Frontal cortex (tissue), 4 donors: ENCODE measurements around the gene CNR1. TPM values are rescaled to one million over a fixed set of nuclear protein-coding genes. Genes with fewer than 3 reads are reported as not detected.
A peak's percentile ranks its signal among the peaks of the same experiment; 100 is the strongest.

ENCODE experiments used
- DNase-seq, 2 donors: peaks; one replicate each; pipeline ENCODE4 v3.0.0; 2012; ENCODE audit warnings: low spot score in 2 of 2
- FAIRE-seq: peaks from 2 replicates; lab custom pipeline; 2012; peaks lifted over from hg19 to GRCh38; lab: Jason Lieb, UNC
- total RNA-seq: library from RNA; depleted of rRNA; stranded (reverse); fragments of >200 nt; gene quantifications from one replicate; pipeline ENCODE4 v1.2.3, GENCODE V29; 2014
- donor health status: control.
- donor health status: control.
- donor health status: control.

Gene CNR1
- total RNA-seq, 1 donor from 2014 or later: 342 TPM

DNA sequence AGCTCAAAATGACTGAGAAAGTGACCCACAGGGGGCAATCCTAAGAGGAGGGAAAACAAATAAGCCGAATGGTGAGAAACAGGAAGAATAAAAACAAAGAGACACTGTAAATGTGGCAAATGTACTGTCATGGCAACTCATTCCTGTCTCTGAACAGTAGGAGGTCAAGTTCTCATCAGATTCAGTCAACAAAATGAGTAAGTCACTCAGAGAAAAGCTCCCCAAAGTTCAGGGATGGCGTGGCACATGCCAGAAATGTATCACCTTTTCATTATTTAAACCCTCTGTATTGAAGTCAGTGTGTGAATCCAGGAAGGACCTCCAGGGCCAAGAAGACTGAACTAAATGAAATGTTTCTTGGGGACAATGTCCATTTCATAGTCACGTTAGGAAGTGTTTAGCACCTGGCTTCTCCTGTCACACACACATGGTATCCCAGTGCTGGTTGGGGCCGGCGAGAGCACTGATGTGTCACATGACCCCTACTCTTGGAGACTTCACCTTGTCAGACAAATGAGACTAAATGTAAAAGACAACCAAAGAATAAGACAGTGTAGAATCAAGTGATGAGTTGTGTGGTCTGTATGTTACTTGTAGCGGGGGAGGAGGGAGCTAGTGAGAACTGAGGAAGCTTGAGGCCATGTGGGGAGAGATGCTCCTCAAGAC lies 20.7 kb downstream of the CNR1 start:
- DNase-seq (no peak), FAIRE-seq (no peak)

DNA sequence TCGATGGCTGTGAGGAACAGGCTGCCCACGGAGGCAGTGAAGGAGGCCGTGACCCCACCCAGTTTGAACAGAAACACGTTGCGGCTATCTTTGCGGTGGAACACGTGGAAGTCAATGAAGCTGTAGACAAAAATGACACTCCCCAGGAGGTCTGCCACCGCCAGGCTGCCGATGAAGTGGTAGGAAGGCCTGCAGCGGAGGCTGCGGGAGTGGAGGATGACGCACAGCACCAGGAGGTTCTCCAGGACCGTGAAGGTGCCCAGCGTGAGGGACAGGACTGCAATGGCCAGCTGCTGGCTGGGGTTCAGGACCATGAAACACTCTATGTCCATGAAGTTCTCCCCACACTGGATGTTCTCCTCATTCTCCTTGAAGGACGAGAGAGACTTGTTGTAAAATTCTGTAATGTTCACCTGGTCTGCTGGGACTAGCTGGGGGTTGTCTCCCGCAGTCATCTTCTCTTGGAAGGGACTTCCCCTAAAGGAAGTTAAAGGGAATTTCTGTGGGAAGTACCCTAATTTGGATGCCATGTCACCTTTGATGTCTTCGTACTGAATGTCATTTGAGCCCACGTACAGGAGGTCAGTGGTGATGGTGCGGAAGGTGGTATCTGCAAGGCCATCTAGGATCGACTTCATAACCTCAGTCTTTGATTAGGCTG lies 21.4 kb downstream of the CNR1 start:
- FAIRE-seq (no peak), DNase-seq (no peak)

DNA sequence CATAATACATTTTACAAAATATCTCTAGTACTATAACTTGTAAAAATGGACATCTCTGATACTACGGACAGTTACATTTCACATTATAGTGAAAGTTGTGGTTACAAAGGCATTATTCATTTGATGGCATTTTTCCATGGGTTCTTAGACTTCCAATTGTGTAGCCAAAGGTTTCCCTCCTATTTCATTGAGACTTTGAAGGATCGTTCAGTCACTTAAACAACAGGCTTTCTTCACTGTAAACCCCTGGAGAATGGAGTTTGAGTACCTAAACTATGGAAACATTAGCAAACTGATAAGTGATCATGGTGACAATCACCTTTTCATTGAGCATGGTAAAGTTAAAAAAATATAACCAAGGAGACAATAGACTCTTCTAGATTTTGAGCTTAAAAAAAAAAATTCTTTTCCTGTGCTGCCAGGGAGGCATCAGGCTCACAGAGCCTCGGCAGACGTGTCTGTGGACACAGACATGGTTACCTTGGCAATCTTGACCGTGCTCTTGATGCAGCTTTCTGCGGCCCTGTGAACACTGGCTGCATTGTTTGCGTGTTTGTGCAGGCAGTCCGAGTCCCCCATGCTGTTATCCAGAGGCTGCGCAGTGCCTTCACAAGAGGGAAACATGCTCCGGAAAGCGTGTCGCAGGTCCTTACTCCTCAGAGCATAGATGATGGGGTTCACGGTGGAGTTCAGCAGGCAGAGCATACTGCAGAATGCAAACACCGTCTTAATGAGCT lies 22.6 kb downstream of the CNR1 start:
- FAIRE-seq (no peak), DNase-seq (no peak)

DNA sequence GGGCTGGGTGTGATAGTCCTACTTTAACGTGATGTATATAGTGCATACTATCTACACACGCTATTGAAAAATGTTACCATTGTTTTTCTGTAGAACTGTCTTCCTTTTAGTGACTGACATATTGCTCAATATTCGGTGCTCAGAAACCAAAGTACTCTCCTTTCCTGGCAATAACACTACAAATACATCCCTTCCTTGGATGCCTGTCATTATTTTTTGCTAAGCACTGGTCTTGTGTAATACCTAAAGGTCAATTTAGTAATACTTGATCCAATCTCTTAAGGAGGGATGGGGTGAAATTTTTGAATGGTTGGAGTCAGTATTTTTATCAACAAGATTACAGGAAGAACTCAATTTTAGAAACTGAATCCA lies 23.9 kb downstream of the CNR1 start:
- FAIRE-seq: no peak
- DNase-seq: no peak

- FAIRE-seq (no peak), DNase-seq (no peak)
Observed at GRCh38 chr6:88141561-88142296, 24.4 kb downstream of the CNR1 start.

DNA sequence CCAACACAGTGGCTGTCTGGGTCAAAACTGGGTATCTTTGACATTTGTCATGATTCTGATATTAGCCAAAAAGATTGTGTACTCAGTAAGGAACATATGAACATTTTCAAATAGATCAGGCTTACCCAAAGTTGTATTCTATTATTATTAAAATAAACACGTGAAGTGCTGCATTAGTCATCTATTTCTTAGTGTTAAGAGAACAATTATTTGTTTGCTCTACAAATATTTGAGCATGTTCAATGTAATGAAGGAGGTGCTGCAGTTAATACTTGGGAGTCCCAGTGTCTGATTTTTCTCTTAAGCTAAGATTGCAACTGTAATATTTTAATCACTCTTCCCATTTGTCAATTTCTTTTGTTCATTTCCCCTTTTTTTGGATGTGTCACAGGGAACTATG lies 28.2 kb downstream of the CNR1 start:
- FAIRE-seq: no peak
- no peak for DNase-seq

GRCh38 chr6:88135578-88136114 lies 30.5 kb downstream of the CNR1 start:
- DNase-seq (no peak), FAIRE-seq (no peak)

DNA sequence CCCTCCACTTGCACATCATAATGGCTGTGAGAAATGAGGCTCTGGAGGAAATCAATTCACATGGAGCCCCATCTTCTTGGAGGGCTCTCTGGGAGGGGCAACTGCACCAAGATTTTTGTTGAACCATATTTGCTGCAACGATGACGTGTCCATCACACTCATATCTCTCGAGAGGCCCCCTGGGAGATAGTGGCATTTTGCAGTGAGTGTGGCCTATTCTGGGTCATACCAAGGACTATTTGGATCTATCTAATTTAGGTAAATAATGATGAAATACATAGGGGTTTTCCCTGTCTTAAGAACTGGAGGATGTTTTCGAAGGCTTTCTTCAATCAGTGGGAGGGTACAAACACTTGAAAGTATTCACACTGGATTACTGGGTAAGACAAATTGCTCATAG lies 31.6 kb downstream of the CNR1 start:
- DNase-seq (no peak), FAIRE-seq (no peak)

DNA sequence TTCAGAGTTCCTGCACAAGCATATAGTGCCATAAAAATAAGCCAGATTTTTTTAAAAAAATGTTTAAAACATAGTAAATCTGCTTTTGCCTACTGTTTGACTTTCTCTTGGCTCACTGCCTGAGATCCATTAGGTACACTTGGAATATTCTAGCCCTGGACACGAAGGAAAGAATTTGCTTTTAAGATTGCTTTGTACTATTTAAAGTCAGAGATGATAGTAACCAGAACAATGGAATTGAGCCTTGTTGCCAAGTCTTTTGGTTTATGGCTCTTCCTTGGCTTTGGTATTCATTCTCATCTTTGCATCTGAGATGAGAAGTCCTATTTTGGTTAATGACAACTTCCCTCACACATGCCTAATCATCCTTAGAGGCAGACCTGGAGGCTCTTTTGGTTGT lies 32.4 kb downstream of the CNR1 start:
- DNase-seq: no peak
- no peak for FAIRE-seq

DNA sequence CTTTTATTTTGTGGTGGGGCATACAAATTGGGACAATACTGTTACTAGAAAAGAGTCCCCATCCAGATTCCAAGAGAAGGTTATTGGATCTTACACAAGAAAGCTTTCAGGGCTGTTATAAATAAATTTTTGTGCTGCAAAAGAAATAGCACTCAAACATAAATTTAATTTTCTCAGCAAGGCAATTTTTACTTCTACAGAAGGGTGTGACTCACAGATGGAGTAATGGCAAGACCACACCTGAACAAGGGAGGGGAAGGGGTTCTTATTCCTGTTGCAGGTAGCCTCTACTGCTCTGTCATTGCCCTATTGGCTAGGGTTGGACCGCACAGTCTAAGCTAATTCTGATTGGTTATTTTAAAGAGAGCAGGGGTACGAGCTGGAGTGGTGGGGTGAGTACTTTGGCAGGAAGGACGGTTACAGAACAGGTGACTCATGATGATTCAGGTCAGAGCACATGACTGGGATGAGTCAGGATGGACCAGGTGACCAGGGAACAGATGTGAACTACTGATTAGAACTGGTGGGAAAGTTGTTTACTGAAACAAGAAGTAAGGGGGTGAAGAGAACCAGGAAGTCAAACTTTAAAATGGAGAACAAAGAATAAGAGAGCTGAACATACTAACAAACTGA lies 41.1 kb downstream of the CNR1 start:
- FAIRE-seq (no peak), DNase-seq (no peak)

DNA sequence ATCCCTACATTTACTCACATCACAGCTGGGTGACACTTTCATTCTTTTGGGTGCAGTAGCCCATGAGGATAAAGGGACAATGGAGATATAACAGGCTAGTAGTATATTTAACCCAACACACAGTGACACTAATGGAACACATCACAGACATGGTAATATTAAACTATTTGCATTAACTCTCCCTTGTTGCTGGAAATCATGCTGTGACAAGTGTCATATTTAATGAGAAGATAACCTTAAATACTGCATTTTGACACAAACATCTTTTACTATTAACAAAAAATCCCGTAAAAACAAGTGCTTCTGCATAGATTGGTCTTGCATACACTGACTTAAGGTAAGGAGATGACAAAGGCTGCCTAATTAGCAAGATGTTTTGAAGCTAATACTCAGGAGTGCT lies 45.5 kb downstream of the CNR1 start:
- DNase-seq (no peak), FAIRE-seq (no peak)

DNA sequence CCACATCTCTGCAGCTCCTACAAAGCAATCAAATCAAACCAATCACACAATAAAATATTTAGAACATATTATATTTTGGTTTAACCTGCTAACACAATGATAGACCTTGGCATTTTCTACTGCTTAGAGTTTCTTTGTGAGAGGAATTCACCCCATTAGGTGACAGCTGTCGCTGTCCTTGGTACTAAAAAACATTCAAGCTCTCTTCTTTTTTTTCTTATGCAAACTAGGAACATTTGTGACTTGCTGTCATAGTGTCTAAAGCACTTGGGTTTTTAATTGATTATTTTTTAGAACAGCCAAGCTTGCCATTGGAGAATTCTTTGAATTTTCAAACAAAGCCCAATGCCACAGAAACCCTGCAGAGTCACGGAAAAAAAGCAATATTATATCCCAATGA lies 46.4 kb downstream of the CNR1 start:
- no peak for DNase-seq
- FAIRE-seq: no peak

GRCh38 chr6:88116276-88116675 lies 49.9 kb downstream of the CNR1 start:
- FAIRE-seq (no peak), DNase-seq (no peak)

- DNase-seq: no peak
- no peak for FAIRE-seq
Observed at GRCh38 chr6:88115307-88115706, 50.8 kb downstream of the CNR1 start.

DNA sequence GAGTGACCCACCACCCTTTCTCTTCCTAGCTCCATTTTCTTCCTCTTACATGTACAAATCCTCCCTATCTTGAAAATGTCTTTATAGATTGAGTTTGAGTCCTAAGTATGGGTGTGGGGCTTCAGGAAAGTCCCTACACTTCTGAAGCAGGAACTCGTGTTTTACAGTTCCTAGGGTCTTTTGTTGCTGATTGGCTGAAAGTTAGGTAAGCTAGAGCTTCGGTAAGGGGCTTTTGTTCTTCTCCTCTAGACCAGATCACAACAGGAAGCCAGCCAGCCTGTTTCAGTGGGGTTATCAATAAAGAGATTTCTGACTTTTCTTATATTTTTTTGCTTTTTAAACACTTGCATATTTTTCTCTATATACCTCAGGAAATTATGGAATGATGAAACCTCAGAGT lies 51.3 kb downstream of the CNR1 start:
- FAIRE-seq (no peak), DNase-seq (no peak)

DNA sequence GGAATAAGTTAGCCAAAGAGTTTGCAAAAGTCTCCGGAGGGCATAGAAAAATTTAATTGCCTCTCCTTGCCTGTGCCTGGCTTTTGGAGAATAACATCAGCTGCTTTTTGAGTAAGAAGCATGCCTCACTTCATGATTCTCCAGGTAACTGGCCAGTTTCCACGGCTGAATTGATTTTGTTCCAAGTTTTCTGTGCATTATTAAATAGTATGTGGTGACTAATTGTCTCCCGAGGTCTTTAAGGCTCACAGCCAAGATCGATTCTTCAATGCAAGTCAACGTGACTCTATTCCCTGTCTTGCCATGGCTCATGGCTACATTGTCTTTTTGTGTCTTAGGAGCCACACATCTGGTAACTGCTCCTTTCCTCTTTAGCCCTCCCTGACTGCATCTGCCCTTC lies 54.2 kb downstream of the CNR1 start:
- FAIRE-seq (no peak), DNase-seq (no peak)

- DNase-seq (no peak), FAIRE-seq (no peak)
Observed at GRCh38 chr6:88107241-88107640, 58.9 kb downstream of the CNR1 start.

- peak in 1 of 2 donors; percentile 5 for DNase-seq
- FAIRE-seq: no peak
Observed at GRCh38 chr6:88105741-88106340, 60.3 kb downstream of the CNR1 start.
